Frontal cortex (tissue), 4 donors: Measurements from ENCODE around the gene TBP. TPM values are rescaled to one million over a fixed set of nuclear protein-coding genes. Genes with fewer than 3 reads are reported as not detected.

ENCODE experiments used
- DNase-seq, 2 donors: peaks; one replicate each; pipeline ENCODE4 v3.0.0; 2012; ENCODE audit warnings: low spot score in 2 of 2
- FAIRE-seq: peaks from 2 replicates; lab custom pipeline; 2012; peaks lifted over from hg19 to GRCh38; lab: Jason Lieb, UNC
- total RNA-seq: library from RNA; depleted of rRNA; stranded (reverse); fragments of >200 nt; gene quantifications from one replicate; pipeline ENCODE4 v1.2.3, GENCODE V29; 2014
- donor health status: control.
- donor health status: control.
- donor health status: control.

The TBP gene
- total RNA-seq, 1 donor from 2014 or later: 15.5 TPM

- FAIRE-seq (no peak), DNase-seq (no peak)
Measured at GRCh38 chr6:170532867-170533488, 21.2 kb upstream of the TBP start.

GRCh38 chr6:170533792-170534191 is 20.4 kb upstream of the TBP start:
- DNase-seq: no peak
- no peak for FAIRE-seq

- DNase-seq (no peak), FAIRE-seq (no peak)
Measured at GRCh38 chr6:170535004-170535403, 19.2 kb upstream of the TBP start.

GRCh38 chr6:170536671-170537070 is 17.5 kb upstream of the TBP start:
- DNase-seq (no peak), FAIRE-seq (no peak)

GRCh38 chr6:170537329-170537728 is 16.8 kb upstream of the TBP start:
- DNase-seq (no peak), FAIRE-seq (no peak)

DNA sequence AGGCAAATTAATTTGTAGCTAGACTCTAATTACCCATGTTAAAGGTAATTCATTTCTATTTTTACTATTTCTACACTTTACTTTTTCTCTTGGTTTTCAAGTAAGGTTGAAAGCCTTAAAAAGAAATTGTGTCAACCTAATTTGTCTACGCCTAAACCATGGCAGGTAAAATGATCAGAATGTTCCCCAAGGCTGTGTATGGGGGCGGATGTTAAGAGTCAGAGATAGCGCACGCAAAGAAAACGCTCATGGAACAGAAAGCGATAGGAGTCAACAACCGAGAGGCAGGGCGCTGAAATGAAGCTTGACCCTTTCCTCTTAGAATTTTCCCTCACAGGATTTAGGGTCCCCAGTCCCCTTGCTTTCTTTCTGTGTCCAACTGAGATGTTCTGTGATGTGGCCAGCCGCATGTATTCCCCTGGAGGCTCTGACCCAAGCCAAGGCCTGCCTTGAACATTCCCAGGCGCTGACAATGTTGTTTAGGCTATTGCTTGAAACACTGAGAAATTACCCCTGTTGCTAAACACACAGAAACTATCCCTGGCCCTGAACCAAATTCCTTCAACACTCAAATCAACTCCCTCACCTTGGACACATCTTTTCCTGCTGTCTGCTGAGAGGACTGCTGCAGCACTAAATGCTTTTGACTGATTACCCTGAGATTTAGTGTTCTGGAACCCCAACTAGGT is 12.0 kb upstream of the TBP start:
- no peak for DNase-seq
- no peak for FAIRE-seq

- DNase-seq: no peak
Measured at GRCh38 chr6:170545405-170545804, 8.8 kb upstream of the TBP start.

DNA sequence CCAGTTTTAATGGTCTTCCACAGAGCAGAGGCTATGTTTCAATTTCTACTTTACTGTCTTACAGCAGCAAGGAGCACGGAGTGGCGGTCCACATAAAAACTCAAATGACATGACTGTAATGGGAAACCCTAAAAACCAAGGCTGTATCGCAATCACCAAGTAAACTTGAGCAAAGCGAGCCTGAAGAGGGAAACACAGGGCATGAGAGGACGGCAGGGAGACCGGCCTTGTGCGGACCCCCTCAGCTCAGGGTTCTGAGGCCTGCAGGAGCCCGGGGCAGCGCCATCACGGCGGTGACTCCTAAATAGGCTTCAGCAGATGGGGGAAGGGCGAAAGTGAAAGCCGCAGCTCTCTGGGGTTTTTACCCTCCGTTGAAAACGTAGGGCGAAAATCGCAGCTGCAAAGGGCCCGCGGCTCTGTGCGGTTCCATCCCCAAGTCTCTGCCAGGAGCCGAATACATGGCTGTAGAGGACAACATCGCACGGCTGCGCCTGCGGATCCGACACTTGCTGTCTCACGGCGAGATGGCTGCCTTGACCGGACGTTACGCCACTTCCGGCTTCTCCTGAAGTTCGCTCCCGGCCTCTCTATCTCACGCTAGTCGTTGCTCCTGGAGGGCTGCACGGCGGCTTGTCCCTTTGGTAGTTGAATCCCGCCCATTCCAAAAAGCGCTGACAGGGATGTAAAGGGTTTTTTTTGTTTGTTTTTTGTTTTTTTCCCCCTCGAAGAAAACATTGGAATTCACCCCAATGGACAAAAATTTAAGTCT is 1.2 kb upstream of the TBP start, which contains the start of gene PSMB1:
Gene PSMB1 (minus strand): TSS at position 543 of the 769 bp plus-strand sequence. CDS start 65 bp downstream, at position 478.
- DNase-seq (peak; percentile 48 to 68), FAIRE-seq (no peak)

More at GRCh38 chr6:170545405-170545804, 8.8 kb upstream of the TBP start:
- no peak for FAIRE-seq

DNA sequence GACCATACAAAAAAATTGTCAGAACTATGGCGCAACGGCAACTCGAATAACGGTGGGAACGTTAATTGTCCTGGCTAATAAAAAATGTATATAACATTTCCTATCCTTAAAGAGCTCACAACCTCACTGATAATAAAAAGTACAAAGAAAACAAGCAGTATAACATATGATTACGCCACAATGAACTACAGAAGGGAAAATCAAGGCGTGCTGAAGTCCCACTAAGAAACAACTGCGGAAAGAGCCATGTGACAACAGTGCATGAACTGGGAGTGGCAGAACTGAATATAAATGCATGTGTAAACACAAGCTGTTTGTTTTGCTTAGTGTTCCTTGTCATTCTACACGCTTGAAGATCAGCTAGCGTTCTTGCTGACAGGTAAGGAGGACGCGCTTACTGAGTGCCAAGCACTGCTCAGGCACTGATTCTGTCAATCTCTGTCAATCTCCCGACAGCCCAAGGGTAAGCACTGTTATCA is 596 bp upstream of the TBP start:
- DNase-seq (peak; percentile 10 to 18), FAIRE-seq (no peak)

DNA sequence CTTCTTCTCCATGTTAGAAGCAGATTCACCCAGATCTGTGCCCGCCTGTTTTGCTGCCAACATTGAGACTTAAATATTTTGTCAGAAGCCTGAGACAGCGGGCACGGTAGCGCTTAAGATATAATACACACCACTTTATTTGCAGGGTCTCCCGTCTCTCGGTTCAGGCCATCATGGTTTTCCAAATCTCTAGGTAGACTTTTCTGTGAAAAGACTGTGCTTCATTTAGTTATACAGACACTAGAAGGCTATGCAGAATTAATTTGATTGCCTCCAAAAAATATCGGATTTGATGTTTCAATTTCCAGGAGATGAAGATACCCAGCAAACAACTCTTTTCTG is 598 bp downstream of the TBP start:
- no peak for DNase-seq
- no peak for FAIRE-seq

DNA sequence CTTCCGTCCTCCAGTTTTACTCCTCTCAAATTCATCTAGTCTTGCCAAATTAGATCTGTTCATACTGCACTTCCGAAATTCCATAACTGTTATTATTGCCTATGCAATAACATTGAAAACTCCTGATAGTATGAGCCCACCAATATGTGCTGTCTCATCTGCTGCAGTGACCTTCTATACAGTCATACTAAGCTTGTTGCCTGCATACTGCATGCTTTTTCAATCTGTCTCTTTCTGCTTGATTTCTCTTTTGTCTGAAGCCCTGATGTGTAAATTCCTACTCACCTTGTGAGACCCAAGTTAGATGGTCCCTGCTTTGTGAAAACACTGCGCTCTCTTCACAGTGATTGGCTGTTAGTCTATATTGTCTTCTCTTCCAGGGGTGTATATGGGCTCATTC is 1.1 kb downstream of the TBP start:
- FAIRE-seq: no peak

GRCh38 chr6:170561555-170561954 is 7.4 kb downstream of the TBP start:
- no peak for FAIRE-seq
- DNase-seq: no peak

More for the DNA sequence above, 1.1 kb downstream of the TBP start:
- DNase-seq: no peak

DNA sequence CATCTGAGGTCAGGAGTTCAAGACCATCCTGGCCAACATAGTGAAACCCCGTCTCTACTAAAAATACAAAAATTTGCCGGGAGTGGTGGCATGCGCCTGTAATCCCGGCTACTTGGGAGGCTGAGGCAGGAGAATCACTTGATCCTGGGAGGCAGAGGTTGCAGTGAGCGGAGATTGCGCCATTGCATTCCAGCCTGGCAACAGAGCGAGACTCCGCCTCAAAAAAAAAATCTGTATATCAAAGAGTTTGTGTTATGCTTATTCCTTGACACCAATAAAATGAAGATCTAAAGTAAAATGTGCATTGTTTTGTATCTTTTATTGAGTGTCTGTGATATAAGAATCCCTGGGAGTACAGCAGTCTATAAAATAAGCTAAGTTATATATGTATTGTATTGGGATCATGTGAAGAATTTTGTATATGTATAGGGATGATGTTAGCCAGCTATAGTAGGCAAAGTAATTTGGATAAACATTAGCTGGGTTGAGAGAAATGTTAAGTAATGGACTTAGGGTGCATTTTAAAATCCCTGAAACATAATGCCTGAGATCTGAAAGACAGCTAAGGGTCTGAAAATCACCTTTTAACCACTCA is 10.9 kb downstream of the TBP start:
- no peak for FAIRE-seq
- no peak for DNase-seq

DNA sequence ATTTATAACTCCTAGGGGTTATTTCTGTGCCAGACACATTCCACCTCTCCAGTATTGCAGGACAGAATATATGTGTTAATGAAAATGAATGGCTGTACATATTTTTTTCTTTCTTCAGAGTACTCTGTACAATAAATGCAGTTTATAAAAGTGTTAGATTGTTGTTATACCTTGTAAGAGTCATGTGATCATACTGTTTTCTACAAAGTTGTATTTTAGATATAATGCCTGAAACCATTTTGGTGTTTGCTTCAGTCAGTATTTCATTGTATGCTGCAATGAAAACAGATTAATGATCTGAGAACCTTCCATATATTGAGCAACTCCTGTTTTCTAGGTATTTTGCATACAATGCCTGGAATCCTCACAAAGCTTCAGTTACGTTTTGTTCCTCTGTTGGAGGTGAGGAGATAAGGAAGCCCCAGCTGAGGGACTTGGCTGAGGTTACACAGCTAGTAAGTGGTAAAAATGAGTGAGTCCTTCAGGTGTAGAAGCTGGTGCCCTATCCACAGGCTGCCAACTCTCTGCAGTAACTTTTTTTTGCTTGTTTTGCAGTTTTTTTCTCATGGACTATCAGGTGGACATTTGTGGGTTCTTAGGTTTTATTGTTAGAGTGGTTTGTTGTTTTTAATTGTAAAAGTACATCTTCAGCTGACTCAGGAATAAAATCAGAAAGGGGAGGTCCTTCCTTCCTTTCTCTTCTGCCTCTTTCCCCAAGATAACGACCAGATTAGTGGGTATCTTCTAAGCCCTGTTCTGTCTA is 18.7 kb downstream of the TBP start:
- DNase-seq (no peak), FAIRE-seq (no peak)

GRCh38 chr6:170575250-170575649 is 21.1 kb downstream of the TBP start:
- FAIRE-seq: no peak
- DNase-seq: no peak

GRCh38 chr6:170578909-170579308 is 24.7 kb downstream of the TBP start:
- FAIRE-seq (no peak), DNase-seq (no peak)

DNA sequence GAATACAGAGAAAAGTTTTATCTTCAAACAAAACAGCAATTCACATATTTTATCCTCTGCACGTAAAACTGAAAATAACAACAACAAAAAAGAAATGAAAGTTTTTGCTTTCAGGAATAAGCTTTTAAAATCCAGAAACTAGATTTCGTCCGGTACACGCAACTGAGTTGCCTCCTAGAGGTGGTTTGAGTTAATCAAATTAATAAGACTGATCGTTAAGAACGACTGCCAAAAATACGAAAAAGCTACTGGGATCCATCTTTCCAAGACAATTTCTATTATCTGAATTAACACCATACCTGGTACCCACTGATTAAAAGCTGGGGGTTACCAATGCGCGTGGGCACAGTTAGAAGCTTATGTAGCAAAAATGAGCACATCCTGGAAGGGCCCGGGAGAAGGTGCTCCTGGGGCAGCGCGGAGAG is 29.6 kb downstream of the TBP start:
- peak in 1 of 2 donors; percentile 17 for DNase-seq
- no peak for FAIRE-seq

DNA sequence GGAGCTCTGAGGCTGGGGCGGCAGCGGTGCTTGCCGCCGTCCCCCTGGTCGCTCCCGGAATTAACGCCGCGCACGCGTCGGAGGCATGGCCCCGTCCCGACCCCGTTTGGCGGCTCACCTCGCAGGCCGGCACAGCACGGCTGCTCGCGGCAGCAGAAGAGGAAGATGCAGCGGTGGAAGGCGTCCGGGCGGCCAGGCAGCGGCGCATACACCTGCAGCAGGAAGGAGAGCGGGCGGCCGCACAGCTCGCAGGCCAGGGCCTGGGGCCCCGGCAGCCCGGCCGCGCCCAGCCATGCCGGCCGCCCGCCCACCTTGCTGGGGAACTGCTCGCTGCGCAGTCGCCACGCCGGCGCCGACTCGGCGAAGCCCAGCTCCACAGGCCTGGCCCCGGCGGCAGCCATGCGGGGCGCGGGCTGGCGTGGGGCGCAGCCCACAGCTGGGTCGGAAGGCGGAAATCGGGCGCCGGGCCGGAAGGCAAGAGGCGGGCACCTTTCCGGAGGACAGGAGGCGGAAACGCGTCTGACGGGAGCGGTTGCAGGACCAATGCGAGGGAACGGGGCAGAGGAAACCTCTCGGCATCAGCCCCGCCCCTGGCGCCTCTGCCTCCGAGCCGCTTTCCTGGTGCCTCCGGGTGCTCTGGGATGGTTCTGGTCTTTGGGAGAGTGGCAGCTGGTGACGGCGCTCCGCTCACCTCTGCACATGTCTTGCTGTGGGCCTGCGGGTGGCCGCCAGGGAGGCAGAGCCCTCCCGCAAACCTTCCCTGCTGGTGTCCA is 30.2 kb downstream of the TBP start, which contains the start of gene PDCD2:
Gene PDCD2 (minus strand): TSS at position 457 of the 773 bp plus-strand sequence. CDS start 56 bp downstream, at position 401.
- FAIRE-seq (no peak), DNase-seq (peak; percentile 91 to 95)
